GM12892 (cell line): ENCODE data around the gene FLII.

ENCODE experiments used
- POLR2A ChIP-seq: IDR thresholded peaks from 2 replicates; pipeline ENCODE4 v1.6.1; 2011; ENCODE audit warnings: low read depth, low read length, control low read depth
- POLR2AphosphoS5 ChIP-seq: IDR thresholded peaks from 2 replicates; pipeline ENCODE4 v1.6.1; 2011; ENCODE audit warnings: low read depth, low read length, control low read depth

DNA sequence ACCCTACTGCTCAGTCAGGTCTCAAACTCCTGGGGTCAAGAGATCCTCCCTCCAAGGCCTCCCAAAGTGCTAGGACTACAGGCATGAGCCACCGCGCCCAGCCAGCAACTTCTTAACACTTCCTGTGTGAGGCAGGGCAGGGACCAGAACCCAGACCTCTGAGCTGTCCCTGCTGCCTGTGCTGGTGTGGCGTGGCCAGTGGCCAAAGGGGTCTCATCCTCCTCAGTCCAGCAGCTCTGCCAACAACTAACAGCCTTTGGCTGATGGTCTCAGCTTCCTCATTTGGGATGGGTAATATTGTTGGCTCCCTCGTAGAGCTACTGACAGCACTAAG is 34.5 kb downstream of the FLII start:
- TF ChIP-seq POLR2A (no peak), POLR2AphosphoS5 (no peak)
